ENCODE results near the gene GP9.

The GP9 gene

GRCh38 chr3:129060276-129061022, at the start of gene GP9:
Gene GP9, plus strand, starts transcription at chr3:129060779. Its CDS starts 961 bp downstream, at chr3:129061740.
- DNase-seq (ENCODE audit: low spot score) = no peak

GRCh38 chr3:129013491-129013891, 47.1 kb upstream of the GP9 start:
- DNase-seq (ENCODE audit: low spot score) = no peak

- peak; percentile 66 for DNase-seq (ENCODE audit: low spot score)
Observed at GRCh38 chr3:129014148-129014547, 46.4 kb upstream of the GP9 start.

- no peak for DNase-seq (ENCODE audit: low spot score)
Observed at GRCh38 chr3:129014793-129015345, 45.7 kb upstream of the GP9 start.

GRCh38 chr3:129015388-129016105, 45.0 kb upstream of the GP9 start:
- DNase-seq (ENCODE audit: low spot score) = no peak

- DNase-seq (ENCODE audit: low spot score) = peak; percentile 27
Observed at GRCh38 chr3:129016356-129016719, 44.2 kb upstream of the GP9 start.

- DNase-seq (ENCODE audit: low spot score) = no peak
Observed at GRCh38 chr3:129016720-129017483, 43.7 kb upstream of the GP9 start.

- DNase-seq (ENCODE audit: low spot score) = no peak
Observed at GRCh38 chr3:129017484-129017899, 43.1 kb upstream of the GP9 start.

- no peak for DNase-seq (ENCODE audit: low spot score)
Observed at GRCh38 chr3:129018271-129018670, 42.3 kb upstream of the GP9 start.

GRCh38 chr3:129018751-129019150, 41.8 kb upstream of the GP9 start:
- DNase-seq (ENCODE audit: low spot score) = no peak

GRCh38 chr3:129019266-129019665, 41.3 kb upstream of the GP9 start:
- no peak for DNase-seq (ENCODE audit: low spot score)

- no peak for DNase-seq (ENCODE audit: low spot score)
Observed at GRCh38 chr3:129020691-129021090, 39.9 kb upstream of the GP9 start.

GRCh38 chr3:129021140-129021551, 39.4 kb upstream of the GP9 start:
- DNase-seq (ENCODE audit: low spot score) = no peak

GRCh38 chr3:129022114-129023007, 38.2 kb upstream of the GP9 start:
- no peak for DNase-seq (ENCODE audit: low spot score)

GRCh38 chr3:129023008-129023358, 37.6 kb upstream of the GP9 start:
- DNase-seq (ENCODE audit: low spot score) = no peak

- no peak for DNase-seq (ENCODE audit: low spot score)
Observed at GRCh38 chr3:129023909-129024308, 36.7 kb upstream of the GP9 start.

GRCh38 chr3:129025108-129025507, 35.5 kb upstream of the GP9 start:
- no peak for DNase-seq (ENCODE audit: low spot score)

- DNase-seq (ENCODE audit: low spot score) = peak; percentile 37
Observed at GRCh38 chr3:129025691-129026435, 34.7 kb upstream of the GP9 start.

- DNase-seq (ENCODE audit: low spot score) = peak; percentile 79
Observed at GRCh38 chr3:129026728-129027543, 33.6 kb upstream of the GP9 start.

- no peak for DNase-seq (ENCODE audit: low spot score)
Observed at GRCh38 chr3:129027544-129027880, 33.1 kb upstream of the GP9 start.
